Activated gamma-delta T cell treated with Interleukin-2 at 50 U/mL for 16 hours (primary cell): ENCODE measurements around the gene ZNF442.
"Not testable (repeated sequence)": the region's sequence is repeated elsewhere in the genome, so short reads cannot be mapped to it uniquely, and the experiment has no call there.

Source experiments
- DNase-seq: peaks from one replicate; pipeline ENCODE4 v3.0.0-alpha.2; 2020

ZNF442 gene

GRCh38 chr19:12365236-12366162 lies at the start of gene ZNF442:
Gene ZNF442, minus strand, starts transcription at chr19:12365683. Its CDS starts 2,052 bp downstream, at chr19:12363631.
- peak; percentile 79 for DNase-seq

DNA sequence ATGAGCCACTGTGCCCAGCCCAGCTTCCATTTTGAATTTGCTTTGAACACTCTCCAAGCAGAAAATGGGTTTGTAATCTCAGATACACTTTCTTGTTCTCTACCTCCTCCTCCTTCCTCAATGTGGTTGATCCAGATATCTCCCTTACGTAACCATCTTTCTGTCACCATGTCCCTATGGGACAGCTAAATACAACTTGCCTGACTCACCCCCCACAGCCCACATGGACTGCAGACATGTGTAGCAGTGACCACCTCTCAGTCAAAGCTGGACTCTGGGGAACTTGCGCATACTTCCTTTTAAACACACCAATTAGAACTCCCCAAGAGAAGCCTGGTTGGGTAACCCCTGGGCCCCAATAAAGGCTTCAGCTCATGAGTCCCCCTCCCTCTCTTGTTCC lies 46.4 kb upstream of the ZNF442 start:
- no peak for DNase-seq

DNA sequence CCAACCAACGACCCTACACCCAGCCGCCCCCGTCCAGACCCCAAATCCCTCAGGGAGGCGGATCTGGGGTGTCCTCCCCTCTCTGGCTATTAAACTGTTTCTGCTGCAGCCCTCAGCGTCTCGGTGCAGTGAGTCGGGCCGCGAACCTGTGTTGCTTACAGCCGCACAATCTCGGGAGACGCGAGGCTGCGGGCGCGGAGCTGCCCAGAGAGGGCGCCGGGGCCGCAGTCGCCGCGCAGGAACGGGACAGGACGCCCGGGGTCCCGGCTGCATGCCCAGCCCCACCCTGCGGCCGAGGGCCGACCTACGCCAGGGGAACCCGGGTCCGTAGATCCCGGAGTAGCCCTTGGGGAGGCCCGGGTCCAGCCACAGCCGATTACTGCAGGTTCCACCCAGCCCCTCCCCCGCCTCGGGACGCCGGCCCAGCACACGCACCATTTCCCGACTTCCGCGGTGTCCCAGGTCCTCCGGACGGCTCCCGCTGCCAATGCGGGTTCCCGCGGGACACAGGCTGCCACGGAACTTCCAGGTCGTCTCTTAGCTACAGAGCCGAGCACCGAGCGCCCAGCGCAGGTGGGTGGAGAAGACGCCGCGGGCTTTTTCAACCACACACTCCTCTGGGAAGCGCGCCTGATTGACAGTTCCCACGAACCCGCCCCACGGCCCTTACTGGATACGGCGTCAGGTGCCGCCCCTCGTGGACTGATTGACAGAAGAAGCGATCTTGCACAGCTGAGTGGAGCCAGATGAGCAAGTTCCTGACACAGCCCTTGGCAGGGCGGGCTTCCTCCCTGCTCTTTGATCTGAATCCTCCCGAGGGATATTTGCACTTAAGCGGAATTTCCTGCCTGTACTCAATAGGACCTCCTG lies 35.4 kb upstream of the ZNF442 start, which contains the start of gene ZNF799:
TSS of gene ZNF799 (minus strand) at position 639 of the 870 bp plus-strand sequence. CDS start at position 438, 201 bp downstream.
- peak; percentile 72 for DNase-seq

GRCh38 chr19:12399901-12400632 lies 34.6 kb upstream of the ZNF442 start:
- not testable (repeated sequence) for DNase-seq

DNA sequence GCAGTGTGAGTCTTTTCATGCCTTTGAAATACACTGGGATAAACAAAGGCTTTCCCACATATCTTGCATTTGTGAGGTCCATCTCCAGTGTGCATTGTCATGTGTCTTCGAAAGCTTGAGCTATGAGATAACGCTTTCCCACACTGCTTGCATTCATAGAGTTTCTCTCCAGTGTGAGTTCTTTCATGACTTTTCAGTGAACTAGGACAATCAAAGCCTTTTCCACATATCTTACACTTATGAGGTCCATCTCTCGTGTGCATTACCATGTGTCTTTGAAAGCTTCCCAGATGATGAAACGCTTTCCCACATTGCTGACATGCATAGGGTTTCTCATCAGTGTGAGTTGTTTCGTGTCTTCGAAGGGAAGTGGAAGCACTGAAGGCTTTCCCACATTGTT lies 25.7 kb upstream of the ZNF442 start:
- not testable (repeated sequence) for DNase-seq

GRCh38 chr19:12386365-12386764 lies 20.9 kb upstream of the ZNF442 start:
- not testable (repeated sequence) for DNase-seq

GRCh38 chr19:12380444-12380737 lies 14.9 kb upstream of the ZNF442 start:
- DNase-seq = no peak

- DNase-seq = no peak
These were observed 14.4 kb upstream of the ZNF442 start for GRCh38 chr19:12379732-12380443.

- no peak for DNase-seq
These were observed 8.5 kb upstream of the ZNF442 start for GRCh38 chr19:12374026-12374425.

DNA sequence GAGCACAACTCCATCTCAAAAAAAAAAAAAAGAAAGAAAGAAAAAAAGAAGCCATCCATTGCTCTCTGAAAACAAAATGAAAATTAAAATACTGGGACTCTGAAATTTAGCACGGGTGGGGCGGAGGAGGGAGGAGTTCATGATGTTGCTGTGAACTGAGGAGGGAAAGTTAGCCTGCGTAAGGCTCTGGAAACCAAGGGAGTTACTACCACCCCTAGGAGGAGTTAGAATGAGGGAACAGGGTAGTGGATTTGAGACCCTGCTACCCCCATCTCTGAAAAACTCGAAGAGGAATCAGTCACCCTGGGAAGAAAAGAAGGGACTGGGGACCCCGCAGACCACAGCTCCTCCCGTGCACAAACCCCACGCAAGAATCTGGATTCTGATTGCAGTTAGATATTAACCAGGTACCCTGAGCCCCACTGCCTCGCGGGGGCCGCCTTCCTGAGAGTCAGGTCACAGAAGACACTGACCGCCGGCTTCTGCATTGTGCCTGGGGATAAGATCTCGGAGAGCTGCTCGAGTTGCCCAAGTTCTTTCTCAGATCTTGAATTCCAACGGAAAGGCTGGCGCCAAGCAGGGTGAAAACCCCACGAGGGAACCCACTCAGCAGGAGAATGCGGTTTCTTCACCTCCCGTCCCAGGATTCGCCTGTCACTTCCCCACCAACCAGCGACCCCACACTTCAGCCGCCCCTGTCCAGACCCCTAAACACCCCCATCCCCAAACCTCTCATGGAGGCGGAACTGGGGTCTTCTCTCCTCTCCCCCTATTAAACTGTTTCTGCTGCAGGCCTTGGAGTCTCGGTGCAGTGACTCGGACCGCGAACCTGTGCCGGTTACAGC lies 870 bp downstream of the ZNF442 start:
- peak; percentile 3 for DNase-seq

DNA sequence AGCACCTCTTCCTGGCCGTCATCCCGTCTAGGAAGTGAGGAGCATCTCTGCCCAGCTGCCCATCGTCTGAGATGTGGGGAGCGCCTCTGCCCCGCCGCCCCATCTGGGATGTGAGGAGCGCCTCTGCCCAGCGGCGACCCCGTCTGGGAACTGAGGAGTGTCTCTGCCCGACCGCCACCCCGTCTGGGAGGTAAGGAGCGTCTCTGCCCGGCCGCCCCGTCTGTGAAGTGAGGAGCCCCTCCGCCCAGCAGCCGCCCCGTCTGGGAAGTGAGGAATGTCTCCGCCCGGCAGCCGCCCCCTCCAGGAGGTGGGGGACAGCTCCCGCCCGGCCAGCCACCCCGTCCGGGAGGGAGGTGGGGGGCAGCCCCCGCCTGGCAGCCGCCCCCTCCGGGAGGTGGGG lies 3.2 kb downstream of the ZNF442 start:
- not testable (repeated sequence) for DNase-seq

GRCh38 chr19:12353375-12353774 lies 12.1 kb downstream of the ZNF442 start:
- no peak for DNase-seq

DNA sequence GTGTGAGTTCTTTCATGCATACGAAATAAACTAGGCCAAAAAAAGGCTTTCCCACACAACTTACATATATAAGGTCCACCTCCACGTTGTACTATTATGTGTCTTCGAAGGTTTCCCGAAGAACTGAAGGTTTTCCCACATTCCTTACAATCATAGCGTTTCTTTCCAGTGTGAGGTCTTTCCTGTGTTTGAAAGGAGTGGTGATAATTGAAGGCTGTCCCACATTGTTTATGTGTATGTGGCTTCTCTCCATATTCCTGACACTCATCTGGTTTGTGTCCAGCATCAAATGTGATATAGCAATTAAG lies 14.6 kb downstream of the ZNF442 start:
- DNase-seq = no peak

DNA sequence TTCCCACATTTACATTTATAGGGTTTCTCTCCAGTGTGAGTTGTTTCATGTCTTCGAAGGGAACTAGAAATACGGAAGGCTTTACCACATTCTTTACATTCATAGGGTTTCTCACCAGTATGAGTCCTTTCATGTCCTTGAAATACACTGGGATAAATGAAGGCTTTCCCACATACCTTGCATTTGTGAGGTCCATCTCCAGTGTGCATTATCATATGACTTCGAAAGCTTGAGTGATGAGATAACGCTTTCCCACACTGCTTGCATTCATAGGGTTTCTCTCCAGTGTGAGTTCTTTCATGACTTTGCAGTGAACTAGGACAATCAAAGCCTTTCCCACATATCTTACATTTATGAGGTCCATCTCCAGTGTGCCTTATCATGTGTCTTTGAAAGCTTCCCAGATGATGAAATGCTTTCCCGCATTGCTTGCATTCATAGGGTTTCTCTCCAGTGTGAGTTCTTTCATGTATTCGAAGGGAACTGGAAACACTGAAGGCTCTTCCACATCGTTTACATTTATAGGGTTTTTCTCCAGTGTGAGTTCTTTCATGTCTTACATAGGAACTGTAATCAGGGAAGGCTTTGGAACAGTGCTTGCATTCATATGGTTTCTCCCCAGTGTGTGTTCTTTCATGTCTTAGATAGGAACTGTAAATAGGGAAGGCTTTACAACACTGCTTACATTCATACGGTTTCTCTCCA lies 15.1 kb downstream of the ZNF442 start:
- DNase-seq = no peak

DNA sequence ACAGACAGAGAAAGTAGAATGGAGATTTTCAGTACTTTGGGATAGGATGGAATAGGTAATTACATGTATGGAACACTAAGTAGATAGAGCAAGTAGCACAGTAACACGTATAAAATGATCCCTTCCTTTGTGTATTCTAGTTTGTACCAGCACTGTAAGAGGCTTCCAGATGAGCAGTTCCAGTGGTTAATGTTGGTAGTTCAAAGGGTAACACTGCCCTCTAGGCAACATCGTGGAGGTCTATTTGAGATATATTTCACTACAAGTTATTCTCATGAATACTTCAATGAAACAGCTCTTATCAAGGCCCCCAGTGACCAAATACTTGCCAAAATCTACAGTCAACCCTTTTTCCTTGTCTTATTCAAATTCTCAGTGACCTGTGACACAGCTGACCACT lies 18.6 kb downstream of the ZNF442 start:
- peak; percentile 7 for DNase-seq

- no peak for DNase-seq
These were observed 20.3 kb downstream of the ZNF442 start for GRCh38 chr19:12345197-12345596.

DNA sequence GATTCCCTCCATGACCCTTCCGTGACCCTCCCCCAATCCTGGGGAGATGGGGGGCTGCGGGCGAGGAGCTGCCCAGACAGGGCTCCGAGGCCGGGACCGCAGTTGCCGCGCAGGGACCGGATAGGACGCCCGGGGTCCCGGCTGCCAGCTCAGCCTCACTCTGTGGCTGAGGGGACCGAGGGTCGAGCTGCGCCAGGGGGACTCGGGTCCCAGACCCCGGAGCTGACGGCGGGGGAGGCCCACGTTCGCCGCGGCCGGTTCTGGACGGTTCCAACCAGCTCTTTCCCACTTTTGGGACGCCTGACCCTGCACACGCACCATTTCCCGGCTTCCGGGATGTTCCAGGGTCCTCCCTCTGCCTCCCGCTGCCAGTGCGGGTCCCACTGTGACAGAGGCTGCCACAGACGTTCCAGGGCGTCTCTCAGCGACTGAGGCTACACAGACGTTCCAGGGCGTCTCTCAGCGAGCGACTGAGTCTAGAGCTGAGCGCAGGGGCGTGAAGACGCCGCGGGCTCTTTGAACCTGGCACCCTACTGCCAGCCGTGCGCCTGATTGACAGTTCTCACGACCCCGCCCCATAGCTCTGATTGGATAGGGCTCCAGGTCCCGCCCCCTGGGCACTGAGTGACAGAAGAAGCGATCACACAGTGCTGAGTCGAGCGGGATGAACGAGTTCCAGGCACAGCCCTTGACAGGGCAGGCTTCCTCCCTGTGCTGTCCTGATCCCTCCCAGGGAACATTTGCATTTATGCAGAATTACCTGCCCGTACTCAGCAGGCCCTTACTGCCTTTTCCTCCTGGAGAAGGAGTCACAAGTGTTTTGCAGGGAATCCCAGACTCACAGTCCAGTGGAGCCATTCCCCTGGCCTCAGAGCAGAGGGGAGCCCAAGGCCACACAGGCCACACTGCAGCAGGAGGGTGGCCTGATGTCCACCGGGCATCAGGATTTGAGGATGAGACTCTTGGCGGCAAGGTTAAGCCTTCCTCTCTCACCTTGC lies 32.0 kb downstream of the ZNF442 start, which contains the start of gene ZNF563:
TSS of gene ZNF563 (minus strand) at position 472 of the 998 bp plus-strand sequence. CDS start at position 321, 151 bp downstream.
- peak; percentile 97 for DNase-seq

DNA sequence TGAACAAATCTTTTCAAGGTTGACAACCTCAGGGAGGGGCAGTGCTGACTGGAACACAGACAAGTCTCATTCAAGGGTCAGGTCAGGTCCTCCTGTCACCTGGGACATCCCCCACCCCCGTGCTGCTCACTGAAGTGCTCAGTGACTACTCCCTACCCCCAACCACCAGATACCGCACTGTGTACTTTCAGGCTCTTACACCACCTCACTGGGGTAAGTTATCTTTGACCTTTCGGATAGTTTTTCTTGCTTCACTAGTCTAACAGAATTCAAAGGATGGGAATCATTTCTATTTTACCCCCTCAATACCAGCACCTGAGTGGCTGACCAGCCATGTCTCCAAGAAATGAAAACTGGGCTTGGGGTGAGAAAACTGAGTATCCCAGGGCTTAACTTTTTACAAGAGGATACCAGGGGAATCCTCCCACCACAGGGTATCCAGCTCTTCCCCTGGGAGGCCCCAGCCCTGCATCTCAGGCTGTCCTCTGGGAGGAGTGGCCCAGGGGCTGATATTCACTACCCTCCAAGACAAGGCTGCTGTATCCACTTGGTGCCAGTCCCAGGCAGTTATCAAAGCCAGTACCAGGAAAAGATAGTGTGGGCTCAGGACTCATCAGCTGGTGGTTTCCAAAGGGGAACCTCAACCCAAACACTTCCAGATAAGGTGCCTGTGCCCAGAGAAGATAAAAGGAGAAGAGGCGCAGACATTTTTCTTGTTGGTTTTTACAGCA lies 34.1 kb downstream of the ZNF442 start:
- peak; percentile 8 for DNase-seq

- no peak for DNase-seq
These were observed 35.1 kb downstream of the ZNF442 start for GRCh38 chr19:12330340-12330739.
